IMR-90 (cell line): ENCODE measurements around the gene CENPX. TPM values are rescaled to one million over a fixed set of nuclear protein-coding genes. Genes with fewer than 3 reads are reported as not detected.

Source experiments
- ATAC-seq: fragments of 200-7000 bp; cut with Tn5 transposase; 2 replicates; pipeline ENCODE4 v1.9.1; 2020; ENCODE audit warnings: low read depth, mild to moderate bottlenecking, moderate library complexity
- BruUV-seq: library from RNA; stranded (reverse); fragments of 400-500 nt; replicated peaks from 2 replicates; lab custom pipeline; 2021; lab: Mats Ljungman, UMichigan
- CTCF ChIA-PET: fragments of 300-600 bp; formaldehyde crosslinking; extraction: SDS; loops from one replicate; lab custom pipeline; 2021; ENCODE audit warnings: antibody characterized with exemption; lab: Yijun Ruan, JAX
- POLR2A ChIA-PET: fragments of 300-600 bp; sonication (Branson Sonifier 250); formaldehyde crosslinking; loops from one replicate; lab custom pipeline; 2022; ENCODE audit warnings: antibody characterized with exemption; ENCODE audit not compliant: unreplicated experiment; lab: Charles Lee
- DNase-seq: peaks from one replicate; pipeline ENCODE4 v3.0.0; 2013
- H2AFZ ChIP-seq: replicated peaks from 2 replicates; pipeline ENCODE3; 2013; ENCODE audit warnings: low read length, mild to moderate bottlenecking; ENCODE audit not compliant: poor library complexity
- H2AK5ac ChIP-seq: 2 replicates; pipeline ENCODE4 v1.6.1; 2013; ENCODE audit warnings: low read depth, low read length, inconsistent platforms
- H2AK9ac ChIP-seq: replicated peaks from 2 replicates; pipeline ENCODE3; 2013; ENCODE audit warnings: mild to moderate bottlenecking, low read depth, low read length, moderate library complexity; ENCODE audit not compliant: poor library complexity
- H2BK120ac ChIP-seq: 2 replicates; pipeline ENCODE4 v1.6.1; 2013; ENCODE audit warnings: low read depth, low read length, inconsistent platforms
- H2BK15ac ChIP-seq: 3 replicates; pipeline ENCODE4 v1.6.1; 2013; ENCODE audit warnings: low read depth, low read length, inconsistent platforms
- H2BK20ac ChIP-seq: 2 replicates; pipeline ENCODE4 v1.6.1; 2013; ENCODE audit warnings: low read depth, mild to moderate bottlenecking, inconsistent platforms, low read length, moderate library complexity
- H2BK5ac ChIP-seq: 2 replicates; pipeline ENCODE4 v1.6.1; 2013; ENCODE audit warnings: mild to moderate bottlenecking, low read depth, low read length, inconsistent platforms; ENCODE audit not compliant: poor library complexity, severe bottlenecking
- H3K14ac ChIP-seq: replicated peaks from 2 replicates; pipeline ENCODE4 v1.6.1; 2013; ENCODE audit warnings: low read depth, low read length, inconsistent platforms
- H3K18ac ChIP-seq: 2 replicates; pipeline ENCODE4 v1.6.1; 2013; ENCODE audit warnings: low read depth, low read length, control low read depth
- H3K23ac ChIP-seq: 2 replicates; pipeline ENCODE4 v1.6.1; 2013; ENCODE audit warnings: low read depth, low read length, inconsistent platforms
- H3K27ac ChIP-seq: 2 replicates; pipeline ENCODE4 v1.5.1; 2013; ENCODE audit warnings: mild to moderate bottlenecking, control low read depth, low read length; ENCODE audit not compliant: insufficient read depth
- H3K27me3 ChIP-seq: 2 replicates; pipeline ENCODE4 v1.6.1; 2013; ENCODE audit warnings: low read length; ENCODE audit not compliant: control insufficient read depth, insufficient read depth
- H3K36me3 ChIP-seq: 2 replicates; pipeline ENCODE4 v1.6.1; 2013; ENCODE audit warnings: low read length, mixed read lengths; ENCODE audit not compliant: control insufficient read depth, insufficient read depth
- H3K4ac ChIP-seq: 2 replicates; pipeline ENCODE4 v1.6.1; 2013; ENCODE audit warnings: low read depth, low read length, inconsistent platforms
- H3K4me1 ChIP-seq: 2 replicates; pipeline ENCODE4 v1.6.1; 2013; ENCODE audit warnings: low read length, mixed read lengths; ENCODE audit not compliant: control insufficient read depth, insufficient read depth
- H3K4me2 ChIP-seq: 2 replicates; pipeline ENCODE4 v1.6.1; 2013; ENCODE audit warnings: low read depth, mild to moderate bottlenecking, control low read depth, low read length, moderate library complexity
- H3K4me3 ChIP-seq: 2 replicates; pipeline ENCODE4 v1.5.1; 2013; ENCODE audit warnings: low read depth, mild to moderate bottlenecking, control low read depth, low read length, moderate library complexity; ENCODE audit not compliant: insufficient read depth
- H3K56ac ChIP-seq: 2 replicates; pipeline ENCODE4 v1.6.1; 2013; ENCODE audit warnings: low read length, inconsistent platforms; ENCODE audit not compliant: insufficient read depth; ENCODE audit errors: extremely low read depth
- H3K79me1 ChIP-seq, 2 experiments: 2 replicates each; pipeline ENCODE4 v1.6.1; 2013; ENCODE audit warnings: low read length in 2 of 2, inconsistent platforms in 1 of 2, low read depth in 1 of 2
- H3K9ac ChIP-seq: 2 replicates; pipeline ENCODE4 v1.6.1; 2013; ENCODE audit warnings: low read depth, low read length, control low read depth
- H3K9me1 ChIP-seq: 2 replicates; pipeline ENCODE4 v1.6.1; 2013; ENCODE audit warnings: low read length, inconsistent platforms; ENCODE audit not compliant: insufficient read depth
- H3K9me3 ChIP-seq: 2 replicates; pipeline ENCODE4 v1.6.1; 2013; ENCODE audit warnings: low read length; ENCODE audit not compliant: control insufficient read depth, insufficient read depth
- H4K20me1 ChIP-seq: 2 replicates; pipeline ENCODE4 v1.6.1; 2013; ENCODE audit warnings: low read length, inconsistent platforms; ENCODE audit not compliant: insufficient read depth
- H4K5ac ChIP-seq: 2 replicates; pipeline ENCODE4 v1.6.1; 2013; ENCODE audit warnings: mild to moderate bottlenecking, low read depth, low read length, control low read depth
- H4K8ac ChIP-seq, 2 experiments: 2 replicates each; pipeline ENCODE4 v1.6.1; 2013; ENCODE audit warnings: low read depth in 2 of 2, low read length in 2 of 2, control low read depth in 1 of 2, inconsistent platforms in 1 of 2
- H4K91ac ChIP-seq: 2 replicates; pipeline ENCODE4 v1.6.1; 2013; ENCODE audit warnings: low read depth, low read length, inconsistent platforms; ENCODE audit not compliant: insufficient read depth
- BHLHE40 ChIP-seq: fragments of 150-350 bp; IDR thresholded peaks from 2 replicates; pipeline ENCODE4 v1.6.1; 2016; ENCODE audit warnings: mild to moderate bottlenecking, low read depth, low read length
- CEBPB ChIP-seq: IDR thresholded peaks from 2 replicates; pipeline ENCODE4 v1.6.1; 2012; ENCODE audit warnings: low read depth, low read length, improper control_type of control experiment
- CHD1 ChIP-seq: IDR thresholded peaks from 2 replicates; pipeline ENCODE4 v1.6.1; 2012; ENCODE audit warnings: low read depth, low read length, improper control_type of control experiment
- FOS ChIP-seq: fragments of 150-350 bp; IDR thresholded peaks from 2 replicates; pipeline ENCODE4 v1.6.1; 2016; ENCODE audit warnings: low read depth, low read length
- MAFK ChIP-seq: IDR thresholded peaks from 2 replicates; pipeline ENCODE4 v1.6.1; 2012; ENCODE audit warnings: low read depth, low read length, improper control_type of control experiment
- MAZ ChIP-seq: IDR thresholded peaks from 2 replicates; pipeline ENCODE4 v1.6.1; 2012; ENCODE audit warnings: low read depth, mild to moderate bottlenecking, low read length, improper control_type of control experiment, moderate library complexity, borderline replicate concordance
- MXI1 ChIP-seq: IDR thresholded peaks from 2 replicates; pipeline ENCODE4 v1.6.1; 2012; ENCODE audit warnings: low read depth, mild to moderate bottlenecking, low read length, moderate library complexity, borderline replicate concordance
- NFE2L2 ChIP-seq: fragments of 150-350 bp; IDR thresholded peaks from 2 replicates; pipeline ENCODE4 v1.6.1; 2016; ENCODE audit warnings: low read depth, mild to moderate bottlenecking, low read length
- POLR2A ChIP-seq: IDR thresholded peaks from 2 replicates; pipeline ENCODE4 v1.6.1; 2012; ENCODE audit warnings: mild to moderate bottlenecking, low read depth, low read length
- RAD21 ChIP-seq: IDR thresholded peaks from 2 replicates; pipeline ENCODE4 v1.6.1; 2012; ENCODE audit warnings: low read length, improper control_type of control experiment
- RFX5 ChIP-seq: IDR thresholded peaks from 2 replicates; pipeline ENCODE4 v1.8.0; 2012; ENCODE audit warnings: low read depth, mild to moderate bottlenecking, low read length, moderate library complexity
- SMC3 ChIP-seq: fragments of 150-350 bp; IDR thresholded peaks from 2 replicates; pipeline ENCODE4 v1.6.1; 2016; ENCODE audit warnings: low read depth, mild to moderate bottlenecking, antibody characterized with exemption, low read length, moderate library complexity
- USF2 ChIP-seq: fragments of 150-350 bp; IDR thresholded peaks from 2 replicates; pipeline ENCODE4 v1.6.1; 2017; ENCODE audit warnings: mild to moderate bottlenecking, antibody characterized with exemption, low read length, low read depth
- WGBS, 2 experiments: methylation state at CpG; one replicate each; pipeline versions ENCODE4 v1.1.5 to v1.1.7; 2013; ENCODE audit warnings: missing lambda C conversion rate in 2 of 2; ENCODE audit not compliant: insufficient read length in 1 of 2; ENCODE audit errors: extremely low coverage in 2 of 2; 5-methylcytosine and 5-hydroxymethylcytosine counted together
- dilution Hi-C: fragments of 300-500 bp; cut with HindIII; formaldehyde crosslinking; loops from one replicate; pipeline ENCODE4 v1.14.3; 2018; ENCODE audit warnings: low sequenced_read_pairs; ENCODE audit not compliant: unreplicated experiment
- in situ Hi-C: fragments of 300-500 bp; cut with MboI; formaldehyde crosslinking; loops from 3 replicates; pipeline ENCODE4 v1.14.3; 2019; ENCODE audit warnings: low sequenced_read_pairs, inconsistent platforms, mixed read lengths
- intact Hi-C: fragments of 100-400 bp; cut with micrococcal nuclease; formaldehyde crosslinking; loops from 2 replicates; pipeline ENCODE4 v1.10.0; 2022
- polyA plus RNA-seq, 3 experiments: library from polyadenylated mRNA; depleted of rRNA; stranded (reverse); fragments of >200 nt; gene quantifications; 2 replicates each; pipeline ENCODE4 v1.2.3, GENCODE V29; 2012; ENCODE audit warnings: low replicate concordance in 1 of 3
- total RNA-seq: library from RNA; depleted of rRNA; stranded (reverse); fragments of >200 nt; gene quantifications from 2 replicates; pipeline ENCODE4 v1.2.3, GENCODE V29; 2012
- TF ChIP-seq, protein P1 (sequence below): conservative IDR thresholded peaks from 2 replicates; pipeline ENCODE4 v1.5.1; 2012; ENCODE audit warnings: mild to moderate bottlenecking, low read depth, low read length, improper control_type of control experiment

CENPX gene
- total and polyA plus RNA-seq, 2 of the 4 experiments (the other 2 are of a cell fraction) = 44.8 to 86.8 TPM

DNA sequence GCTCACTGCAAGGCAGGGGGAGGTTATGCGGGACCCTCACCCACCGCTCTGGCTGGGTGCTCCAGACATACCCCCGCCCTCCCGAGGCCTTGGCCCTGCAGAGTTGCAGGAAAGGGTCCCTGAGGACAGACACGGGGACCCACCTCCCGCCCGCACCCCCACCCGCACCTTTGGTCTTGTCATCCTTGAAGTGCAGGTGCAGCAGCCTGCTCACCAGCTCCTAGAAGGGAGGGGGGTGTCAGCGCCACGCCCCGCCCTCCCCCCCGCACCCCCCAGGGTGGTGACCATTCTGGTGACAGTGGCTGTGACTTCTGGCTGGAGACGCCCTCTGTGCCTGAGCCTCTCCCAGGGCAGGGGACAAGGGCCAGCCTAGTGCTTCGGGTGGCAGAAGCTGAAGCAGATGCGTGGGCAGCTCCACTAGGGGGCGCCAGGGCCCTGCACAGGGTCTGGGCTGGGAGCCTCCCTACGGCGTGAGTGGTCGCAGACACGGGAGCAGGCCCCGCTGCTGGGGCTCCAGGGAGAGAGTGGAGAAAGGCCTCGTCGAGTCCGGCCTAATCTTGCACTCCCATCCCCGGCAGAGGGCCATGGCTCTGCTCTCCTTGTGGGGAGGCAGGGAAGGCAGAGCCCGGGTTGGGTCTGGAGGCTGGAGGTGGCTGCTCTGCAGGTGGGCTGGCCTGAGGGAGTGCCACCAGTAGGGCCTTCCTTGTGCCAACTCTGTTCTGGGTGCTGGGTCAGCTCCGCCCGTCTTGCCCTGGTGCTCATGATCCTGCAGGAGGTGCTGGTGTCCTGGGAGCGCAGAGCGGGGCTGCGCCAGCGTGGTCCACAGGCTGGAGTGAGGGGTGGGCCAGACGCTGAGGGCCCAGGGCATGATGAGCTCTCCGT is 2.7 kb downstream of the CENPX start:
- peak overlapping the region; percentile 67 for H2AK9ac ChIP-seq
- no peak overlapping the region for H4K5ac ChIP-seq
- peaks cover 12 to 46% of the 10 kb centered on the region in 2 experiments for H3K79me1 ChIP-seq
- no peak overlapping the region for H3K14ac ChIP-seq
- H3K27ac ChIP-seq = no peak overlapping the region
- no peak overlapping the region for H4K91ac ChIP-seq
- 73% methylated on average over 20 of the region's 34 CpGs; no CpG with 5 or more reads in 1 of the 2 experiments for WGBS, 2 experiments
- no peaks in the 10 kb centered on the region for H3K27me3 ChIP-seq
- no peak overlapping the region for H2BK20ac ChIP-seq
- no peak overlapping the region for H3K9ac ChIP-seq
- peaks cover 6% of the 10 kb centered on the region; the same call in 1 of the 2 replicates for H3K36me3 ChIP-seq
- intact Hi-C loops = no loop called here
- peak overlapping the region; percentile 33; the same call in 1 of the 2 replicates for H2AK5ac ChIP-seq
- H3K4me3 ChIP-seq = no peak overlapping the region
- in situ Hi-C loops = loop anchor here (5.0 kb wide), 1 partner anchor 53 kb away; no protein-coding TSS in a partner anchor
- DNase-seq (peak; percentile 21), ATAC-seq (no peak)
- H3K9me3 ChIP-seq = no peaks in the 10 kb centered on the region
- no peak overlapping the region for H2BK15ac ChIP-seq
- no peak overlapping the region for H2BK120ac ChIP-seq
- H4K20me1 ChIP-seq = peaks cover 24% of the 10 kb centered on the region
- no peak overlapping the region for H2AFZ ChIP-seq
- H3K4me2 ChIP-seq = no peak overlapping the region
- H2BK5ac ChIP-seq = no peak overlapping the region
- H3K9me1 ChIP-seq = no peaks in the 10 kb centered on the region
- CTCF ChIA-PET = interaction anchor here (0.5 to 3.6 kb wide), 8 partner anchors 15 to 211 kb away, joined by 3 to 17 read pairs (median 3); partner anchors contain the start of genes DCXR and NOTUM
- no peak overlapping the region for H3K23ac ChIP-seq
- BruUV-seq = no TSS peak
- H3K56ac ChIP-seq = no peak overlapping the region
- H3K4me1 ChIP-seq = peaks cover 13% of the 10 kb centered on the region
- POLR2A ChIA-PET = no interaction called here
- dilution Hi-C loops = no loop called here
- no peak overlapping the region for H3K18ac ChIP-seq
- H4K8ac ChIP-seq = no peak overlapping the region
- no peak overlapping the region for H3K4ac ChIP-seq
- TF ChIP-seq CHD1 (no peak), BHLHE40 (no peak), MXI1 (no peak), POLR2A (no peak), RFX5 (no peak), RAD21 (peak; percentile 49), NFE2L2 (no peak), USF2 (no peak), MAFK (no peak), CEBPB (no peak), FOS (no peak), SMC3 (peak; percentile 41), MAZ (no peak)
- TF ChIP-seq, protein P1, sequence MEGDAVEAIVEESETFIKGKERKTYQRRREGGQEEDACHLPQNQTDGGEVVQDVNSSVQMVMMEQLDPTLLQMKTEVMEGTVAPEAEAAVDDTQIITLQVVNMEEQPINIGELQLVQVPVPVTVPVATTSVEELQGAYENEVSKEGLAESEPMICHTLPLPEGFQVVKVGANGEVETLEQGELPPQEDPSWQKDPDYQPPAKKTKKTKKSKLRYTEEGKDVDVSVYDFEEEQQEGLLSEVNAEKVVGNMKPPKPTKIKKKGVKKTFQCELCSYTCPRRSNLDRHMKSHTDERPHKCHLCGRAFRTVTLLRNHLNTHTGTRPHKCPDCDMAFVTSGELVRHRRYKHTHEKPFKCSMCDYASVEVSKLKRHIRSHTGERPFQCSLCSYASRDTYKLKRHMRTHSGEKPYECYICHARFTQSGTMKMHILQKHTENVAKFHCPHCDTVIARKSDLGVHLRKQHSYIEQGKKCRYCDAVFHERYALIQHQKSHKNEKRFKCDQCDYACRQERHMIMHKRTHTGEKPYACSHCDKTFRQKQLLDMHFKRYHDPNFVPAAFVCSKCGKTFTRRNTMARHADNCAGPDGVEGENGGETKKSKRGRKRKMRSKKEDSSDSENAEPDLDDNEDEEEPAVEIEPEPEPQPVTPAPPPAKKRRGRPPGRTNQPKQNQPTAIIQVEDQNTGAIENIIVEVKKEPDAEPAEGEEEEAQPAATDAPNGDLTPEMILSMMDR = peak; percentile 64
